MCF 10A (cell line): ENCODE measurements around the gene MZB1. TPM values are rescaled to one million over a fixed set of nuclear protein-coding genes. Genes with fewer than 3 reads are reported as not detected.

ENCODE experiments used
- BruUV-seq: library from RNA; stranded (reverse); fragments of 400-500 nt; replicated peaks from 2 replicates; lab custom pipeline; 2021; lab: Mats Ljungman, UMichigan
- CTCF ChIA-PET: fragments of 300-600 bp; sonication (Branson Sonifier 250); formaldehyde crosslinking; extraction: SDS; loops from one replicate; lab custom pipeline; 2021; ENCODE audit warnings: antibody characterized with exemption, inconsistent platforms; lab: Yijun Ruan, JAX
- POLR2A ChIA-PET: fragments of 300-600, 350-650 bp; sonication (Branson Sonifier 250); formaldehyde crosslinking; extraction: SDS; loops from one replicate; lab custom pipeline; 2020; ENCODE audit warnings: antibody characterized with exemption, inconsistent platforms; lab: Yijun Ruan, JAX
- DNase-seq: peaks from one replicate; pipeline ENCODE4 v3.0.0-alpha.2; 2018; ENCODE audit not compliant: unreplicated experiment
- H3K27ac Mint-ChIP-seq: one replicate; pipeline ENCODE4 v1.8.0; 2022; ENCODE audit warnings: mild to moderate bottlenecking, low read depth, mixed read lengths; ENCODE audit not compliant: unreplicated experiment
- H3K27me3 Mint-ChIP-seq: one replicate; pipeline ENCODE4 v1.8.0; 2022; ENCODE audit warnings: mixed read lengths; ENCODE audit not compliant: insufficient read depth, unreplicated experiment
- H3K36me3 Mint-ChIP-seq: one replicate; pipeline ENCODE4 v1.8.0; 2022; ENCODE audit warnings: mild to moderate bottlenecking, moderate library complexity, mixed read lengths; ENCODE audit not compliant: insufficient read depth, unreplicated experiment
- H3K4me1 Mint-ChIP-seq: one replicate; pipeline ENCODE4 v1.8.0; 2022; ENCODE audit warnings: mixed read lengths; ENCODE audit not compliant: insufficient read depth, unreplicated experiment
- H3K4me3 Mint-ChIP-seq: one replicate; pipeline ENCODE4 v1.8.0; 2022; ENCODE audit warnings: mild to moderate bottlenecking, moderate library complexity, mixed read lengths; ENCODE audit not compliant: unreplicated experiment
- H3K9me3 Mint-ChIP-seq: one replicate; pipeline ENCODE4 v1.8.0; 2022; ENCODE audit warnings: mixed read lengths; ENCODE audit not compliant: unreplicated experiment
- intact Hi-C: fragments of 100-400 bp; cut with micrococcal nuclease; formaldehyde crosslinking; loops from 2 replicates; pipeline ENCODE4 v1.14.1; 2022
- total RNA-seq: library from RNA; stranded (reverse); gene quantifications from 2 replicates; pipeline ENCODE4 v1.2.3, GENCODE V29; 2022
- TF ChIP-seq, protein P1 (sequence below): fragments of 200-600 bp; IDR thresholded peaks from one replicate; pipeline ENCODE4 v1.8.0; 2022; ENCODE audit warnings: antibody characterized with exemption, mild to moderate bottlenecking; ENCODE audit not compliant: unreplicated experiment

MZB1 gene
- total RNA-seq, 1 experiment from 2014 or later = not detected

- H3K9me3 Mint-ChIP-seq = no peaks in the 10 kb centered on the region
- ChIA-PET POLR2A (interaction anchor here (1.2 kb wide), 1 partner anchor 9 kb away, joined by 3 read pairs; no protein-coding TSS in a partner anchor), CTCF (no interaction called here)
- TF ChIP-seq, protein P1, sequence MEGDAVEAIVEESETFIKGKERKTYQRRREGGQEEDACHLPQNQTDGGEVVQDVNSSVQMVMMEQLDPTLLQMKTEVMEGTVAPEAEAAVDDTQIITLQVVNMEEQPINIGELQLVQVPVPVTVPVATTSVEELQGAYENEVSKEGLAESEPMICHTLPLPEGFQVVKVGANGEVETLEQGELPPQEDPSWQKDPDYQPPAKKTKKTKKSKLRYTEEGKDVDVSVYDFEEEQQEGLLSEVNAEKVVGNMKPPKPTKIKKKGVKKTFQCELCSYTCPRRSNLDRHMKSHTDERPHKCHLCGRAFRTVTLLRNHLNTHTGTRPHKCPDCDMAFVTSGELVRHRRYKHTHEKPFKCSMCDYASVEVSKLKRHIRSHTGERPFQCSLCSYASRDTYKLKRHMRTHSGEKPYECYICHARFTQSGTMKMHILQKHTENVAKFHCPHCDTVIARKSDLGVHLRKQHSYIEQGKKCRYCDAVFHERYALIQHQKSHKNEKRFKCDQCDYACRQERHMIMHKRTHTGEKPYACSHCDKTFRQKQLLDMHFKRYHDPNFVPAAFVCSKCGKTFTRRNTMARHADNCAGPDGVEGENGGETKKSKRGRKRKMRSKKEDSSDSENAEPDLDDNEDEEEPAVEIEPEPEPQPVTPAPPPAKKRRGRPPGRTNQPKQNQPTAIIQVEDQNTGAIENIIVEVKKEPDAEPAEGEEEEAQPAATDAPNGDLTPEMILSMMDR = no peak
- intact Hi-C loops = no loop called here
- H3K4me3 Mint-ChIP-seq = no peak overlapping the region
- BruUV-seq = no TSS peak
- no peaks in the 10 kb centered on the region for H3K27me3 Mint-ChIP-seq
- peaks cover 20% of the 10 kb centered on the region for H3K4me1 Mint-ChIP-seq
- no peaks in the 10 kb centered on the region for H3K36me3 Mint-ChIP-seq
- H3K27ac Mint-ChIP-seq = no peak overlapping the region
- DNase-seq = no peak
Measured at GRCh38 chr5:139381837-139382761, 7.6 kb downstream of the MZB1 start.

DNA sequence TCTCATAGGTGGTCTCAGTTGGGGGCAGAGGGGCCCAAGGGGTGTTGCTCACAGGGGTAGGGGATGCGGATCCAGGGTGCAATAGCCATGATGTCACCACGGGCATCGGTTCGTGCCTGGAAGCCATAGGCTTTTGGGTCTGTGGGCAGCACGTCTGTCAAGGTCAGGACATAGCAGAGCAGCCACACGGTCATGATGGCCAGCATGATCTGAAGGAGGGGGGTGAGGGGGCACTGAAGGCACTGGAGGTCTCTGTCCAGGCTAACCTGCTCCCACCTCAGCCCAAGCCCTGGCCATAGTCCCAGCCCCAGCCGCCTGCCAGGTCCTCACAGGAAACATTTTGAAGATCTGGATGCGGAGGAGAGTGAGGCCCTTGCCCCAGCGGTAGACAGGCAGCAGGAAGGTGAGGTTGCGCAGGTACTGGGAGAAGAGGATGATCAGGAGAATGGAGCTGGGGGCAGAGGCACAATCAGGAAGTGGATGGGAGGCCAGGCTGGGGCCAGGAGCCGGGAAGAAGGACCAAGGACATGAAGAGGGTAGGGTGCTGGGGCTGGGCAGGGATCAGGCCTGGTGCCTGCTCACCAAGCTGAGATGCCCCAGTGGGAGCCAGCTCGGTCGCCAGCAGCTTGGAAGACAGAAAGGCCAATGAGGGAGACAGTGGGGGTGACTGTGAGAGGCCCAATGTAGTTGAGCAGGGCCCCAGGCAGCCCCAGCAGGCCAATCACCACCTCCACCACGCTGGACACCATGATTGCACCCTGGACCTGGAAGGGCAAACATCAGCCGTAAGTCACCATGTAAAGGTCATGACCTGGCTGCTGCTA lies 9.9 kb downstream of the MZB1 start:
- Mint-ChIP-seq H3K27ac (peak overlapping the region; percentile 33), H3K9me3 (no peaks in the 10 kb centered on the region)

GRCh38 chr5:139378941-139379361 lies 10.8 kb downstream of the MZB1 start:
- peak overlapping the region; percentile 33 for H3K27ac Mint-ChIP-seq
- H3K4me3 Mint-ChIP-seq = no peak overlapping the region
- no peaks in the 10 kb centered on the region for H3K27me3 Mint-ChIP-seq
- BruUV-seq = no TSS peak
- ChIA-PET CTCF (no interaction called here), POLR2A (no interaction called here)
- H3K4me1 Mint-ChIP-seq = peaks cover 8% of the 10 kb centered on the region
- DNase-seq = no peak
- H3K9me3 Mint-ChIP-seq = no peaks in the 10 kb centered on the region
- peaks cover 6% of the 10 kb centered on the region for H3K36me3 Mint-ChIP-seq
- TF ChIP-seq, protein P1 = no peak
- intact Hi-C loops = no loop called here

More for the DNA sequence above, 9.9 kb downstream of the MZB1 start:
- peaks cover 3% of the 10 kb centered on the region for H3K36me3 Mint-ChIP-seq
- H3K27me3 Mint-ChIP-seq = no peaks in the 10 kb centered on the region
- no TSS peak for BruUV-seq
- POLR2A ChIA-PET = interaction anchor here (0.7 kb wide), 1 partner anchor 37 kb away, joined by 3 read pairs; no protein-coding TSS in a partner anchor
- TF ChIP-seq, protein P1 = no peak
- peaks cover 5% of the 10 kb centered on the region for H3K4me1 Mint-ChIP-seq
- intact Hi-C loops = no loop called here
- CTCF ChIA-PET = no interaction called here
- H3K4me3 Mint-ChIP-seq = no peak overlapping the region
- DNase-seq = no peak
